Gastrocnemius medialis (tissue), 4 donors: ENCODE data around the gene AP1M2. TPM values are rescaled to one million over a fixed set of nuclear protein-coding genes. Genes with fewer than 3 reads are reported as not detected.
"Not testable (repeated sequence)": the region's sequence is repeated elsewhere in the genome, so short reads cannot be mapped to it uniquely, and the experiment has no call there.

Experiments
- ATAC-seq, 2 donors: fragments of 150-250 bp; one replicate each; pipeline ENCODE4 v1.9.1; 2016
- DNase-seq, 2 donors: peaks; one replicate each; pipeline ENCODE4 v3.0.0-alpha.2; 2019
- H3K27ac ChIP-seq, 4 donors: fragments of 200-600 bp; sonication (generic); 1 replicate in 1 of 4; 2 replicates in 3 of 4; pipeline ENCODE4 v1.5.1; 2016 to 2018; ENCODE audit warnings: mild to moderate bottlenecking in 2 of 4, moderate library complexity in 1 of 4
- H3K27me3 ChIP-seq, 3 donors: fragments of 200-600 bp; sonication (generic) in 2 of 3; 1 replicate in 1 of 3; 2 replicates in 2 of 3; pipeline versions ENCODE4 v1.5.1 to v1.6.0; 2016 to 2019; ENCODE audit warnings: mild to moderate bottlenecking in 1 of 3, moderate library complexity in 1 of 3
- H3K36me3 ChIP-seq, 2 donors: fragments of 200-600 bp; sonication (generic) in 1 of 2; one replicate each; pipeline ENCODE4 v1.5.1; 2017 to 2018
- H3K4me1 ChIP-seq, 2 donors: fragments of 200-600 bp; sonication (generic) in 1 of 2; one replicate each; pipeline ENCODE4 v1.5.1; 2016 to 2017; ENCODE audit warnings: mild to moderate bottlenecking in 2 of 2
- H3K4me3 ChIP-seq, 4 donors: fragments of 200-600 bp; sonication (generic) in 3 of 4; 1 replicate in 1 of 4; 2 replicates in 3 of 4; pipeline ENCODE4 v1.5.1; 2016 to 2019; ENCODE audit warnings: mild to moderate bottlenecking in 2 of 4
- H3K9me3 ChIP-seq, 3 donors: fragments of 200-600 bp; sonication (generic) in 2 of 3; 1 replicate in 1 of 3; 2 replicates in 2 of 3; pipeline ENCODE4 v1.5.1; 2016 to 2019
- POLR2A ChIP-seq, 2 donors: fragments of 450-650 bp; IDR thresholded peaks; one replicate each; pipeline ENCODE4 v1.6.1; 2017; ENCODE audit warnings: antibody characterized with exemption in 2 of 2, mild to moderate bottlenecking in 2 of 2, moderate library complexity in 2 of 2
- in situ Hi-C, 4 donors: fragments of 200-750 bp; cut with MboI; loops; one replicate each; pipeline versions ENCODE4 v1.15.0 to v1.8.0; 2017; ENCODE audit warnings: low sequenced_read_pairs in 4 of 4
- intact Hi-C: fragments of 100-400 bp; cut with DNase I; formaldehyde crosslinking; loops from one replicate; pipeline ENCODE4 v1.15.1; 2023; ENCODE audit warnings: low total_unique reads
- total RNA-seq, 4 donors: library from RNA; depleted of rRNA; stranded (reverse); fragments of >200 nt; gene quantifications; one replicate each; pipeline versions ENCODE4 v1.1.0 to v1.2.3, GENCODE V29; 2016
- TF ChIP-seq, protein P1 (sequence below), 5 experiments: fragments of 450-650 bp in 3 of 5; fragments of 200-600 bp in 2 of 5; sonication (generic) in 2 of 5; IDR thresholded peaks in 4 of 5; conservative IDR thresholded peaks in 1 of 5; 1 replicate in 4 of 5; 2 replicates in 1 of 5; pipeline ENCODE4 v1.5.1; 2016 to 2019; ENCODE audit warnings: antibody characterized with exemption in 5 of 5, mild to moderate bottlenecking in 3 of 5, moderate library complexity in 3 of 5

The AP1M2 gene
- total RNA-seq, 4 donors from 2014 or later: 0.32 TPM; not detected in 3

DNA sequence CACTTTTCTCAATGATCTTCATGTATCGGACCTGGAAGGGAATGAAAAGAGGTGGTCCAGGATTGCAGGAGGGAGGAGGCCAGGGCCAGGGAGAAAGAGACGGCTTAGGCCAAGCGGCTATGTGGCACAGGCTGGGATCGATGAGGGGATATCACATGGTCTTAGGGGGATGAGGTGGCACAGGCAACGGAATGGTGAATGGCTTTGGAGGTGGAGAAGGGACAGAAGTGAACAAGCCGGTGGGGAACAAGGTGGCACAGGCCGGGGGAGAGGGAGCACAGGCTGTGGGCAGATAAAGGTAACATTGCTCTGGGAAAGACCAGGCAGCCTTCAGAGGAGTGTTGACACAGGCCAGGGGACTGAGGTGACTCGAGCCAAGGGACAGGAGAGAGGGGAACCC, 12.7 kb downstream of the AP1M2 start:
- DNase-seq (no peak), ATAC-seq (no peak)
- Histone ChIP-seq H3K27ac (no peak overlapping the region), H3K27me3 (no peaks in the 10 kb centered on the region), H3K9me3 (no peaks in the 10 kb centered on the region), H3K4me1 (peaks cover 6 to 10% of the 10 kb centered on the region in 2 donors), H3K36me3 (no peaks in the 10 kb centered on the region), H3K4me3 (no peak overlapping the region)
- in situ Hi-C loops: loop anchor here in 1 of 4 donors (25.0 kb wide), 1 partner anchor 162 kb away; the partner anchor contains the start of genes CDC37 and PDE4A
- TF ChIP-seq, protein P1, sequence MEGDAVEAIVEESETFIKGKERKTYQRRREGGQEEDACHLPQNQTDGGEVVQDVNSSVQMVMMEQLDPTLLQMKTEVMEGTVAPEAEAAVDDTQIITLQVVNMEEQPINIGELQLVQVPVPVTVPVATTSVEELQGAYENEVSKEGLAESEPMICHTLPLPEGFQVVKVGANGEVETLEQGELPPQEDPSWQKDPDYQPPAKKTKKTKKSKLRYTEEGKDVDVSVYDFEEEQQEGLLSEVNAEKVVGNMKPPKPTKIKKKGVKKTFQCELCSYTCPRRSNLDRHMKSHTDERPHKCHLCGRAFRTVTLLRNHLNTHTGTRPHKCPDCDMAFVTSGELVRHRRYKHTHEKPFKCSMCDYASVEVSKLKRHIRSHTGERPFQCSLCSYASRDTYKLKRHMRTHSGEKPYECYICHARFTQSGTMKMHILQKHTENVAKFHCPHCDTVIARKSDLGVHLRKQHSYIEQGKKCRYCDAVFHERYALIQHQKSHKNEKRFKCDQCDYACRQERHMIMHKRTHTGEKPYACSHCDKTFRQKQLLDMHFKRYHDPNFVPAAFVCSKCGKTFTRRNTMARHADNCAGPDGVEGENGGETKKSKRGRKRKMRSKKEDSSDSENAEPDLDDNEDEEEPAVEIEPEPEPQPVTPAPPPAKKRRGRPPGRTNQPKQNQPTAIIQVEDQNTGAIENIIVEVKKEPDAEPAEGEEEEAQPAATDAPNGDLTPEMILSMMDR (IDR thresholded peaks at IDR 0.05 in 4 of 5, conservative IDR thresholded peaks at IDR 0.05 in 1 of 5): no peak
- intact Hi-C loops: no loop called here

DNA sequence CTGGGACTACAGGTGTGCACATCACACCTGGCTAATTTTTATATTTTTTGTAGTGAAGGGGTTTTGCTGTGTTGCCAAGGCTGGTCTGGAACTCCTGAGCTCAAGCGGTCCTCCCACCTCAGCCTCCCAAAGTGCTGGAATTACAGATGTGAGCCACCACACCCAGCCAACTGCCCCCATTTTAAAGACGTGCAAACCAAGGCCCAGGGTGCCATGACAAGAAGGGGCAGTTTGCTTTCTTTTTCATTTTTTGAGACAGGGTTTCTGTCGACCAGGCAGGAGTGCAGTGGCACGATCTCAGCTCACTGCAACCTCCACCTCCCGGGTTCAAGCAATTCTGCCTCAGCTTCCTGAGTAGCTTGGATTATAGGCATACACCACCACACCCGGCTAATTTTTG, 13.3 kb downstream of the AP1M2 start:
- in situ Hi-C loops: loop anchor here in 1 of 4 donors (25.0 kb wide), 1 partner anchor 161 kb away; the partner anchor contains the start of genes CDC37 and PDE4A
- H3K9me3 ChIP-seq: not testable (repeated sequence)

DNA sequence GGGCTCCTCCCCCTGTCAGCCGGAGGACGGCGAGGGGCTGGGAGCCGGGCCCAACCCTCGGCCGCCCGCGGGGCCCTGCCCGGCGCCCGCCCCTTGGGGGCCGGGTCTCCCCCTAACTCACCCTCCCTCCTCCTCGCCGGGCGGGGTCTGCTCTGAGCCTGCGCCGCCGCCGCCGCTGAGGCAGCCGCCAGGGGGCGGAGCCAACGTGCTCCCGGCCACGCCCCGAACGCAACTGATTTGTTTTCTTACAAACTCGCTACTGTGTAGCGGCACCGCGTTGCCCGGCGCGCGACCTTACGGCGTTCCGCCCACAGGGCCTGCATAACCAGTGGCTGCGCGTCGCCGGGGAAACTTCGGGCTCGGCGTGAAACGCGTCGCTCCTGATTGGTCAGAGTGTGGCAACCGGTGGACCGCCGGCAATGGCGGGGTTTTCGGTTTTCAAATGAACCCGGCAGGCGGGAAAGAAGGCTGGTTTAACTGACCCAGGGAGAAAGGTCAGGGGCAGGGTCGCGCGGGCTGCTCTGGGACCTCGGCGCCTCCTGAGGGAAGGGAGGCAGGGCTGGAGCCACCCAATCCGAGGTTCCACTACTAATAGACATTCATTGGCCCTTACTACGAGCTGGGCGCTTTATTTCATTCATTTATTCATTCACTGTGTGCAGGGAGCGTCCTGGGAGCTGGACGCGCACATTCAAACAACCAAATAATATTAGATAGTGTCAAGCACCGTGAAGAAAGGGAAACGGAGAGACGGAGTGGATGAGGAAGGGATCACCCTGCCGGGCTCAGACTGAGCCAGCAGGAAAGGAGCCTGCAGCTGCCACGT, 18.1 kb downstream of the AP1M2 start, which contains the start of gene CDKN2D:
CDKN2D (minus strand) TSS at position 154 of the 826 bp plus-strand sequence. CDS start 326 bp downstream, outside the sequence.
- no peaks in the 10 kb centered on the region for H3K27me3 ChIP-seq
- no peaks in the 10 kb centered on the region for H3K9me3 ChIP-seq
- no peaks in the 10 kb centered on the region for H3K36me3 ChIP-seq
- peak within 1 kb of the TSS; percentile 64 to 94 (median 76) for H3K4me3 ChIP-seq
- H3K4me1 ChIP-seq: peaks cover 35 to 40% of the 10 kb centered on the region in 2 donors
- ATAC-seq (peak; percentile 79 to 87), DNase-seq (peak; percentile 99 to 100)
- intact Hi-C loops (loop anchor here (1.0 to 10.0 kb wide), 5 partner anchors 67 to 303 kb away; partner anchors contain the start of genes CARM1, CDC37, ILF3 and TMED1), in situ Hi-C loops (loop anchor here in 2 of 4 donors (10.0 to 25.0 kb wide), 2 partner anchors 64 to 157 kb away; partner anchors contain the start of genes CDC37 (in 1 of the 2), KEAP1 (in 1 of the 2) and PDE4A (in 1 of the 2))
- peak; percentile 98 to 99 for TF ChIP-seq POLR2A (IDR thresholded peaks at IDR 0.05)
- TF ChIP-seq, protein P1 (IDR thresholded peaks at IDR 0.05 in 4 of 5, conservative IDR thresholded peaks at IDR 0.05 in 1 of 5): peak in 4 of 5 experiments; percentile 51 to 87 (median 70)
- peak within 1 kb of the TSS; percentile 84 to 92 (median 92) for H3K27ac ChIP-seq

More for the DNA sequence above, 13.3 kb downstream of the AP1M2 start:
- peaks cover 9 to 14% of the 10 kb centered on the region in 2 donors for H3K4me1 ChIP-seq
- H3K4me3 ChIP-seq, H3K27ac ChIP-seq, intact Hi-C loops, H3K36me3 ChIP-seq, ATAC-seq, H3K27me3 ChIP-seq, DNase-seq: not testable (repeated sequence)

DNA sequence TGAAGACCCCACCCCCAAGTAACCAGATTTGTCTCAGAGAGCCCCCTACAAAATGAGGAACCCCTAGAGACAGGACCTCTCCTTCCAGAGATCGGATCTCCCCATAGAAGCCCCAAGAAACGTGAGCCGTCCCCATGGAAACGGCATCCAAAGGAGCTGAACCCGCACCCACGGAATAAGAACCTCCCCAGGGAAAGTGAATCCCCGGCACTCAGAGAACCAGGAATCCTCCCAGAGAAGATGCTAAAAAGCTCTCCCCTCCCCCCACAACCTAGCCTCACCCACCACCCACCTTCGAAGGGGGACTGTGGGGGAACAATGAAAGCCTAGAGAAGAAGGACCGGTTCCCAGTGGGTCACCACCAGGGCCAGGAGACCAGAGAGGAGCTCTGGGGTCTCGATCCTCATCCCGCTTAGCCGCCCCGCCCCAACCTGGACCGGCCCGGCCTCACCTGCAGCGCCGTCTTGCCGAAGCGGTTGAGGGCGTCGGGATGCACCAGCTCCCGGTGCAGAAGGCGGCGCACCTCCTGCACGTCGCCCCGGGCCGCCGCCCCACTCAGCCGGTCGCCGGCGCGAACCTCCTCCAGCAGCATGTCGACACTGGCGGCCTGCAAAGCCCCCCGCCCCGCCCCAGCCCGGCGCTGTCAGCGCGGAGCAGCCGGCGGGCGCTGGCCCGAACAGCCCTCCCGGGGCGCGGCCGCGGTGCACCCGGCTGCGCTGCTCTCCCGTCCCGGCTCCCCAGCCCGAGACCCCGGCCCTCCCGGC, 18.9 kb downstream of the AP1M2 start:
- no peak for DNase-seq
- Histone ChIP-seq H3K4me1 (peaks cover 35 to 40% of the 10 kb centered on the region in 2 donors), H3K27ac (peak overlapping the region; percentile 84 to 92 (median 92)), H3K27me3 (no peaks in the 10 kb centered on the region), H3K4me3 (peak overlapping the region; percentile 61 to 94 (median 71)), H3K36me3 (no peaks in the 10 kb centered on the region), H3K9me3 (no peaks in the 10 kb centered on the region)
- ATAC-seq: peak; percentile 21 to 37
- in situ Hi-C loops (loop anchor here in 2 of 4 donors (10.0 to 25.0 kb wide), 2 partner anchors 63 to 156 kb away; partner anchors contain the start of genes CDC37 (in 1 of the 2), KEAP1 (in 1 of the 2) and PDE4A (in 1 of the 2)), intact Hi-C loops (loop anchor here (1.0 to 10.0 kb wide), 4 partner anchors 84 to 304 kb away; partner anchors contain the start of genes CARM1, CDC37, ILF3 and TMED1)
- TF ChIP-seq POLR2A (IDR thresholded peaks at IDR 0.05): no peak
- TF ChIP-seq, protein P1 (IDR thresholded peaks at IDR 0.05 in 4 of 5, conservative IDR thresholded peaks at IDR 0.05 in 1 of 5): no peak
